ENCODE measurements around the gene PRAC2.

Gene PRAC2

GRCh38 chr17:48734333-48735061, 11.5 kb downstream of the PRAC2 start:
- DNase-seq: peak; percentile 42

GRCh38 chr17:48735062-48735351, 12.0 kb downstream of the PRAC2 start:
- no peak for DNase-seq

GRCh38 chr17:48737330-48738043, 14.5 kb downstream of the PRAC2 start:
- no peak for DNase-seq

- DNase-seq: no peak
Measured at GRCh38 chr17:48738424-48738802, 15.4 kb downstream of the PRAC2 start.

GRCh38 chr17:48738803-48739526, 16.0 kb downstream of the PRAC2 start:
- DNase-seq: peak; percentile 11

- DNase-seq: no peak
Measured at GRCh38 chr17:48740537-48740936, 17.6 kb downstream of the PRAC2 start.

- DNase-seq: no peak
Measured at GRCh38 chr17:48745381-48746275, 22.6 kb downstream of the PRAC2 start.

GRCh38 chr17:48746916-48747444, 24.0 kb downstream of the PRAC2 start:
- peak; percentile 32 for DNase-seq

GRCh38 chr17:48747445-48748363, 24.7 kb downstream of the PRAC2 start:
- peak; percentile 53 for DNase-seq

GRCh38 chr17:48748718-48749566, 26.0 kb downstream of the PRAC2 start:
- DNase-seq: peak; percentile 61

GRCh38 chr17:48749621-48750553, 26.9 kb downstream of the PRAC2 start:
- DNase-seq: peak; percentile 23

GRCh38 chr17:48751172-48751571, 28.2 kb downstream of the PRAC2 start:
- DNase-seq: no peak

- DNase-seq: no peak
Measured at GRCh38 chr17:48751733-48752398, 28.9 kb downstream of the PRAC2 start.

GRCh38 chr17:48752399-48753288, 29.7 kb downstream of the PRAC2 start:
- no peak for DNase-seq

GRCh38 chr17:48753794-48754499, 31.0 kb downstream of the PRAC2 start:
- DNase-seq: no peak

- DNase-seq: no peak
Measured at GRCh38 chr17:48754500-48755261, 31.7 kb downstream of the PRAC2 start.
